ENCODE results near the gene PCNX2.
A peak's percentile ranks its signal among the peaks of the same experiment; 100 is the strongest.

Gene PCNX2

GRCh38 chr1:233295237-233295974 lies at the start of gene PCNX2:
Gene PCNX2 (minus strand): TSS chr1:233295725. CDS start chr1:233295478, 247 bp downstream.
- FAIRE-seq: no peak
- DNase-seq (ENCODE audit: low spot score): peak; percentile 88

GRCh38 chr1:233343262-233343661 lies 47.7 kb upstream of the PCNX2 start:
- no peak for DNase-seq (ENCODE audit: low spot score)
- FAIRE-seq: no peak

GRCh38 chr1:233342086-233342485 lies 46.6 kb upstream of the PCNX2 start:
- DNase-seq (ENCODE audit: low spot score) (no peak), FAIRE-seq (no peak)

- peak; percentile 67 for FAIRE-seq
Measured at GRCh38 chr1:233340966-233341516, 45.5 kb upstream of the PCNX2 start.

GRCh38 chr1:233340031-233340555 lies 44.6 kb upstream of the PCNX2 start:
- DNase-seq (ENCODE audit: low spot score) (no peak), FAIRE-seq (no peak)

More at GRCh38 chr1:233340966-233341516, 45.5 kb upstream of the PCNX2 start:
- DNase-seq (ENCODE audit: low spot score): peak; percentile 16

GRCh38 chr1:233338102-233338501 lies 42.6 kb upstream of the PCNX2 start:
- DNase-seq (ENCODE audit: low spot score) (no peak), FAIRE-seq (no peak)

- DNase-seq (ENCODE audit: low spot score) (no peak), FAIRE-seq (no peak)
Measured at GRCh38 chr1:233337505-233337904, 42.0 kb upstream of the PCNX2 start.

GRCh38 chr1:233336554-233337456 lies 41.3 kb upstream of the PCNX2 start:
- no peak for FAIRE-seq
- no peak for DNase-seq (ENCODE audit: low spot score)

GRCh38 chr1:233334092-233334491 lies 38.6 kb upstream of the PCNX2 start:
- FAIRE-seq: no peak
- no peak for DNase-seq (ENCODE audit: low spot score)

- FAIRE-seq (no peak), DNase-seq (ENCODE audit: low spot score) (no peak)
Measured at GRCh38 chr1:233333086-233333485, 37.6 kb upstream of the PCNX2 start.

GRCh38 chr1:233331676-233332519 lies 36.4 kb upstream of the PCNX2 start:
- FAIRE-seq (no peak), DNase-seq (ENCODE audit: low spot score) (no peak)

- no peak for DNase-seq (ENCODE audit: low spot score)
Measured at GRCh38 chr1:233328142-233328921, 32.8 kb upstream of the PCNX2 start.

GRCh38 chr1:233327651-233328141 lies 32.2 kb upstream of the PCNX2 start, which contains the start of gene MAP3K21:
Gene MAP3K21 (plus strand): TSS chr1:233327724. CDS start chr1:233328029, 305 bp downstream.
- no peak for DNase-seq (ENCODE audit: low spot score)
- FAIRE-seq: no peak

More at GRCh38 chr1:233328142-233328921, 32.8 kb upstream of the PCNX2 start:
- FAIRE-seq: no peak

GRCh38 chr1:233326811-233327650 lies 31.5 kb upstream of the PCNX2 start:
- DNase-seq (ENCODE audit: low spot score) (peak; percentile 74), FAIRE-seq (no peak)

- FAIRE-seq (no peak), DNase-seq (ENCODE audit: low spot score) (no peak)
Measured at GRCh38 chr1:233326319-233326718, 30.8 kb upstream of the PCNX2 start.

GRCh38 chr1:233323718-233324117 lies 28.2 kb upstream of the PCNX2 start:
- DNase-seq (ENCODE audit: low spot score) (no peak), FAIRE-seq (no peak)

GRCh38 chr1:233320023-233320422 lies 24.5 kb upstream of the PCNX2 start:
- no peak for FAIRE-seq
- DNase-seq (ENCODE audit: low spot score): no peak

- FAIRE-seq (no peak), DNase-seq (ENCODE audit: low spot score) (no peak)
Measured at GRCh38 chr1:233319272-233319671, 23.7 kb upstream of the PCNX2 start.

GRCh38 chr1:233316473-233316872 lies 20.9 kb upstream of the PCNX2 start:
- DNase-seq (ENCODE audit: low spot score) (no peak), FAIRE-seq (no peak)
